ENCODE measurements around the gene HTRA1.

HTRA1 gene

GRCh38 chr10:122497241-122497640 lies 35.9 kb downstream of the HTRA1 start:
- DNase-seq: no peak

- DNase-seq: no peak
Measured at GRCh38 chr10:122498521-122498920, 37.2 kb downstream of the HTRA1 start.

- no peak for DNase-seq
Measured at GRCh38 chr10:122499012-122499411, 37.7 kb downstream of the HTRA1 start.

- DNase-seq: no peak
Measured at GRCh38 chr10:122499491-122499941, 38.2 kb downstream of the HTRA1 start.

GRCh38 chr10:122500194-122500593 lies 38.8 kb downstream of the HTRA1 start:
- no peak for DNase-seq

GRCh38 chr10:122500726-122501125 lies 39.4 kb downstream of the HTRA1 start:
- DNase-seq: no peak

- no peak for DNase-seq
Measured at GRCh38 chr10:122503012-122503411, 41.7 kb downstream of the HTRA1 start.

GRCh38 chr10:122503886-122504609 lies 42.7 kb downstream of the HTRA1 start:
- DNase-seq: no peak

GRCh38 chr10:122504610-122504950 lies 43.2 kb downstream of the HTRA1 start:
- no peak for DNase-seq

GRCh38 chr10:122505011-122505410 lies 43.7 kb downstream of the HTRA1 start:
- no peak for DNase-seq

- no peak for DNase-seq
Measured at GRCh38 chr10:122505885-122506645, 44.7 kb downstream of the HTRA1 start.

- no peak for DNase-seq
Measured at GRCh38 chr10:122507616-122508015, 46.3 kb downstream of the HTRA1 start.

- no peak for DNase-seq
Measured at GRCh38 chr10:122508021-122508420, 46.7 kb downstream of the HTRA1 start.

GRCh38 chr10:122509323-122509722 lies 48.0 kb downstream of the HTRA1 start:
- DNase-seq: no peak

- DNase-seq: no peak
Measured at GRCh38 chr10:122510326-122510725, 49.0 kb downstream of the HTRA1 start.

- no peak for DNase-seq
Measured at GRCh38 chr10:122510736-122511135, 49.4 kb downstream of the HTRA1 start.

- DNase-seq: no peak
Measured at GRCh38 chr10:122513053-122513452, 51.7 kb downstream of the HTRA1 start.

- no peak for DNase-seq
Measured at GRCh38 chr10:122514045-122514840, 52.9 kb downstream of the HTRA1 start.

- DNase-seq: no peak
Measured at GRCh38 chr10:122515022-122515424, 53.7 kb downstream of the HTRA1 start.

- DNase-seq: no peak
Measured at GRCh38 chr10:122515588-122516231, 54.4 kb downstream of the HTRA1 start.

GRCh38 chr10:122516734-122517133 lies 55.4 kb downstream of the HTRA1 start:
- DNase-seq: no peak

GRCh38 chr10:122519144-122519543 lies 57.8 kb downstream of the HTRA1 start:
- no peak for DNase-seq

- no peak for DNase-seq
Measured at GRCh38 chr10:122519873-122520272, 58.5 kb downstream of the HTRA1 start.

All from 8988T (cell line).